ENCODE results near the gene ANO2.

The ANO2 gene

GRCh38 chr12:5560265-5560664, 384.8 kb downstream of the ANO2 start:
- H3K4me3 ChIP-seq (replicated peaks; ENCODE audit: low read depth, low read length): no peak overlapping the region
- DNase-seq (ENCODE audit: extremely low read depth, insufficient read length): no peak
- no peaks in the 10 kb centered on the region for H3K36me3 ChIP-seq (ENCODE audit: control insufficient read depth, insufficient read depth, low read length)
- H3K27me3 ChIP-seq (replicated peaks; ENCODE audit: control insufficient read depth, insufficient read depth, low read length): no peaks in the 10 kb centered on the region; the same call in 1 of the 2 replicates
- TF ChIP-seq, protein P1, sequence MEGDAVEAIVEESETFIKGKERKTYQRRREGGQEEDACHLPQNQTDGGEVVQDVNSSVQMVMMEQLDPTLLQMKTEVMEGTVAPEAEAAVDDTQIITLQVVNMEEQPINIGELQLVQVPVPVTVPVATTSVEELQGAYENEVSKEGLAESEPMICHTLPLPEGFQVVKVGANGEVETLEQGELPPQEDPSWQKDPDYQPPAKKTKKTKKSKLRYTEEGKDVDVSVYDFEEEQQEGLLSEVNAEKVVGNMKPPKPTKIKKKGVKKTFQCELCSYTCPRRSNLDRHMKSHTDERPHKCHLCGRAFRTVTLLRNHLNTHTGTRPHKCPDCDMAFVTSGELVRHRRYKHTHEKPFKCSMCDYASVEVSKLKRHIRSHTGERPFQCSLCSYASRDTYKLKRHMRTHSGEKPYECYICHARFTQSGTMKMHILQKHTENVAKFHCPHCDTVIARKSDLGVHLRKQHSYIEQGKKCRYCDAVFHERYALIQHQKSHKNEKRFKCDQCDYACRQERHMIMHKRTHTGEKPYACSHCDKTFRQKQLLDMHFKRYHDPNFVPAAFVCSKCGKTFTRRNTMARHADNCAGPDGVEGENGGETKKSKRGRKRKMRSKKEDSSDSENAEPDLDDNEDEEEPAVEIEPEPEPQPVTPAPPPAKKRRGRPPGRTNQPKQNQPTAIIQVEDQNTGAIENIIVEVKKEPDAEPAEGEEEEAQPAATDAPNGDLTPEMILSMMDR (IDR thresholded peaks at IDR 0.05; ENCODE audit: insufficient read depth, low read length, poor library complexity, severe bottlenecking): no peak

GRCh38 chr12:5557906-5558305, 387.2 kb downstream of the ANO2 start:
- TF ChIP-seq, protein P1 (IDR thresholded peaks at IDR 0.05; ENCODE audit: insufficient read depth, low read length, poor library complexity, severe bottlenecking): no peak
- H3K4me3 ChIP-seq (replicated peaks; ENCODE audit: low read depth, low read length): no peak overlapping the region
- no peaks in the 10 kb centered on the region for H3K27me3 ChIP-seq (replicated peaks; ENCODE audit: control insufficient read depth, insufficient read depth, low read length)
- H3K36me3 ChIP-seq (ENCODE audit: control insufficient read depth, insufficient read depth, low read length): no peaks in the 10 kb centered on the region
- DNase-seq (ENCODE audit: extremely low read depth, insufficient read length): no peak

DNA sequence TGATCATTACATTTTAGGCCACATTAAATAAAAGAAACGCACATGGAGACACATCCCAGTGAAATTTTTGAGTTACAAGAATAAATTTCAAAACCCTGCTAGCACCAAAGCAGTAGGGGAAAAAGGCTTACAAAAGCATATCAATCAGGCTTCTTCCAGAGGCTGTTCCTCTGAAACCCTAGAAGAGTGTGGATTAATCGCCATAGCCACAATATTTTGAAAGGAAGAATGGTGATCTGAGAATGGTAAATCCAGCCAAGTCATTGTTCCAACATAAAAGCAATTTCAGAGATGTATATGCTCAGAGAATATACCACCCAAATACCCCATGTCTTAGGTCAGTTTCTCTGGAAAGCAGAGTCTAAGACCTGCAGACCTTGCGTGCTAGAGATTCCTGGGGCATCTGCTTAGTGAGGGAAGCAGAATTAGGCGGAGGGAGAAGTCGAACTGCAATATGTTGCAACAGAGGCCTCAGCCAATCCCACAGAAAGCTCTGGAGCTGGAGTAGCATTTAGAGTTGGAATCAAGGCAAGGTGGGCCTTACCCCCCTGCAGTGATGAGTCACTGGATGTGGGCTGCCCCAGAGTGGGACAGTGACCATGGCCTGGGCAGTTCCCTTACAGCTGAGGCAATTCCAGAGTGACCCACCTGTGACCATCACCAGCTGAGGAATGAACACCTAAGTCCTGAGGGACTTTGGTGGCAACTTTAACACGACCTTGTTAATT, 387.9 kb downstream of the ANO2 start:
- H3K36me3 ChIP-seq (ENCODE audit: control insufficient read depth, insufficient read depth, low read length): no peaks in the 10 kb centered on the region
- TF ChIP-seq, protein P1 (IDR thresholded peaks at IDR 0.05; ENCODE audit: insufficient read depth, low read length, poor library complexity, severe bottlenecking): no peak
- no peak for DNase-seq (ENCODE audit: extremely low read depth, insufficient read length)
- H3K27me3 ChIP-seq (replicated peaks; ENCODE audit: control insufficient read depth, insufficient read depth, low read length): no peaks in the 10 kb centered on the region
- no peak overlapping the region for H3K4me3 ChIP-seq (replicated peaks; ENCODE audit: low read depth, low read length)

GRCh38 chr12:5556033-5556614, 388.9 kb downstream of the ANO2 start:
- no peak for DNase-seq (ENCODE audit: extremely low read depth, insufficient read length)
- TF ChIP-seq, protein P1 (IDR thresholded peaks at IDR 0.05; ENCODE audit: insufficient read depth, low read length, poor library complexity, severe bottlenecking): peak; percentile 55
- H3K4me3 ChIP-seq (replicated peaks; ENCODE audit: low read depth, low read length): no peak overlapping the region
- no peaks in the 10 kb centered on the region for H3K36me3 ChIP-seq (ENCODE audit: control insufficient read depth, insufficient read depth, low read length)
- no peaks in the 10 kb centered on the region for H3K27me3 ChIP-seq (replicated peaks; ENCODE audit: control insufficient read depth, insufficient read depth, low read length)

DNA sequence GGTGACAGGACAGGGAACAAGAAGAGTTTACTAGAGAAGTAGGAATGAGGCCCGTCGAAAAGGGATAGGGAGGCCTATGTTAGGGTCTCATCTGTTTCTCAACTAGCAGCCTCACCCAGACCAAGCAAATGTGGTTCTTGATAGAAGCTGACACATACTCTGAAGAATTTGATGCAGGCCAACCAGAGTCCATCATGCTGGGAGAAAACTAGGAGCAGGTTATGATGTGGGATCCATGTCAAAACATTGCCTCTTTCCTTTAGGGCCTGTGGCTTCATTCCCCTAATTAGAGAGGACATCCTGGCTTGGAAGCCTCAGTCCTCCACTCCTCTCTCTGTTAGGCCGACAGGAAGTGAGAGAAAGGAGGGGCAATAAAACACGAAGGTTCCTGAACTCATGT, 390.3 kb downstream of the ANO2 start:
- Histone ChIP-seq H3K4me3 (replicated peaks; ENCODE audit: low read depth, low read length) (no peak overlapping the region), H3K27me3 (replicated peaks; ENCODE audit: control insufficient read depth, insufficient read depth, low read length) (no peaks in the 10 kb centered on the region), H3K36me3 (ENCODE audit: control insufficient read depth, insufficient read depth, low read length) (no peaks in the 10 kb centered on the region)
- DNase-seq (ENCODE audit: extremely low read depth, insufficient read length): no peak
- TF ChIP-seq, protein P1 (IDR thresholded peaks at IDR 0.05; ENCODE audit: insufficient read depth, low read length, poor library complexity, severe bottlenecking): no peak

All from GM06990 (cell line).